OCI-LY7 (cell line): ENCODE measurements around the gene CENPN. TPM values are rescaled to one million over a fixed set of nuclear protein-coding genes. Genes with fewer than 3 reads are reported as not detected.

ENCODE experiments used
- BruUV-seq: library from RNA; stranded (reverse); fragments of 400-500 nt; replicated peaks from 2 replicates; lab custom pipeline; 2021; lab: Mats Ljungman, UMichigan
- CTCF ChIA-PET: fragments of 300-600 bp; sonication (Branson Sonifier 250); formaldehyde crosslinking; loops from one replicate; lab custom pipeline; 2022; ENCODE audit warnings: antibody characterized with exemption; ENCODE audit not compliant: unreplicated experiment; lab: Charles Lee
- POLR2A ChIA-PET: fragments of 300-600 bp; sonication (Branson Sonifier 250); formaldehyde crosslinking; loops from one replicate; lab custom pipeline; 2022; ENCODE audit warnings: antibody characterized with exemption; lab: Charles Lee
- DNase-seq: peaks from one replicate; pipeline ENCODE4 v3.0.0-alpha.2; 2015; ENCODE audit warnings: low spot score
- H2AFZ ChIP-seq: fragments of 200-600 bp; sonication (generic), shearing (Covaris generic); 2 replicates; pipeline ENCODE4 v1.6.1; 2014; ENCODE audit warnings: mild to moderate bottlenecking, antibody characterized with exemption, low read length, moderate library complexity
- H3K27ac ChIP-seq: fragments of 200-600 bp; sonication (generic); 2 replicates; pipeline ENCODE4 v1.5.1; 2014; ENCODE audit warnings: mixed run types, low read depth, mild to moderate bottlenecking, moderate library complexity, low read length, inconsistent platforms; ENCODE audit not compliant: poor library complexity, severe bottlenecking
- H3K36me3 ChIP-seq: fragments of 200-600 bp; sonication (generic); 2 replicates; pipeline ENCODE4 v1.6.1; 2014; ENCODE audit warnings: mild to moderate bottlenecking, antibody characterized with exemption, low read length, moderate library complexity, mixed read lengths; ENCODE audit not compliant: insufficient read depth
- H3K4me1 ChIP-seq: fragments of 200-600 bp; sonication (generic); 2 replicates; pipeline ENCODE4 v1.5.1; 2014; ENCODE audit warnings: mild to moderate bottlenecking, low read length; ENCODE audit not compliant: insufficient read depth, poor library complexity, severe bottlenecking
- H3K4me2 ChIP-seq: fragments of 200-600 bp; sonication (generic); 2 replicates; pipeline ENCODE4 v1.6.1; 2014; ENCODE audit warnings: mild to moderate bottlenecking, low read length
- H3K4me3 ChIP-seq: fragments of 200-600 bp; sonication (generic); 2 replicates; pipeline ENCODE4 v1.5.1; 2014; ENCODE audit warnings: mild to moderate bottlenecking, low read depth, low read length; ENCODE audit not compliant: poor library complexity, severe bottlenecking
- H3K79me2 ChIP-seq: fragments of 200-600 bp; sonication (generic); 2 replicates; pipeline ENCODE4 v1.6.1; 2016; ENCODE audit warnings: low read depth, mild to moderate bottlenecking, low read length, moderate library complexity, mixed read lengths; ENCODE audit not compliant: insufficient read depth
- H3K9me2 ChIP-seq: fragments of 200-600 bp; sonication (generic); 2 replicates; pipeline ENCODE4 v1.6.1; 2016; ENCODE audit warnings: mild to moderate bottlenecking, low read length, mixed read lengths; ENCODE audit not compliant: insufficient read depth
- H3K9me3 ChIP-seq: fragments of 200-600 bp; sonication (generic); 2 replicates; pipeline ENCODE4 v1.6.1; 2014; ENCODE audit warnings: mild to moderate bottlenecking, mixed run types, low read length, mixed read lengths
- H4K20me1 ChIP-seq: fragments of 200-600 bp; sonication (generic); 2 replicates; pipeline ENCODE4 v1.6.1; 2014; ENCODE audit warnings: mild to moderate bottlenecking, antibody characterized with exemption, low read length, moderate library complexity, mixed read lengths; ENCODE audit not compliant: insufficient read depth
- CTCF ChIP-seq: fragments of 200-600 bp; sonication (generic); conservative IDR thresholded peaks from 2 replicates; pipeline ENCODE4 v1.5.1; 2014; ENCODE audit warnings: mild to moderate bottlenecking, antibody characterized with exemption, low read length, moderate library complexity, mixed read lengths
- EZH2phosphoT487 ChIP-seq: fragments of 200-600 bp; sonication (generic); IDR thresholded peaks from 2 replicates; pipeline ENCODE4 v1.6.1; 2018; ENCODE audit warnings: low read depth, borderline replicate concordance, mild to moderate bottlenecking, mixed run types, antibody characterized with exemption, low read length, moderate library complexity, mixed read lengths
- intact Hi-C: fragments of 100-400 bp; cut with micrococcal nuclease; formaldehyde crosslinking; loops from one replicate; pipeline ENCODE4 v1.10.0; 2022; ENCODE audit not compliant: unreplicated experiment
- total RNA-seq, 2 experiments: library from RNA; depleted of rRNA in 1 of 2; stranded (reverse); fragments of >200 nt in 1 of 2; shearing (Covaris generic) in 1 of 2; gene quantifications; 2 replicates each; pipeline ENCODE4 v1.2.3, GENCODE V29; 2014 to 2022

Gene CENPN
- total RNA-seq, 2 experiments from 2014 or later, result 51.8 to 52.4 TPM

- H3K4me3 ChIP-seq, result peak overlapping the region; percentile 5
- H3K27ac ChIP-seq, result no peak overlapping the region
- H3K4me2 ChIP-seq, result peak overlapping the region; percentile 55
- DNase-seq, result no peak
- CTCF ChIA-PET, result no interaction called here
- H4K20me1 ChIP-seq, result peaks cover 12% of the 10 kb centered on the region; the same call in 1 of the 2 replicates
- POLR2A ChIA-PET, result interaction anchor here (0.7 to 1.3 kb wide), 4 partner anchors 9 to 17 kb away, joined by 3 to 6 read pairs (median 6); partner anchors contain the start of genes CENPN and CMC2
- peaks cover 93% of the 10 kb centered on the region for H3K79me2 ChIP-seq
- H2AFZ ChIP-seq, result no peak overlapping the region
- TF ChIP-seq CTCF (no peak), EZH2phosphoT487 (no peak)
- intact Hi-C loops, result no loop called here
- H3K4me1 ChIP-seq, result peaks cover 19% of the 10 kb centered on the region
- no peaks in the 10 kb centered on the region for H3K9me2 ChIP-seq
- no peaks in the 10 kb centered on the region for H3K9me3 ChIP-seq
- peaks cover 34% of the 10 kb centered on the region for H3K36me3 ChIP-seq
- no TSS peak for BruUV-seq
These were observed 8.9 kb upstream of the CENPN start for GRCh38 chr16:80997964-80998620.

GRCh38 chr16:81000873-81001272, 6.1 kb upstream of the CENPN start:
- intact Hi-C loops, result loop anchor here (10.0 kb wide), 1 partner anchor 734 kb away; no protein-coding TSS in a partner anchor
- no peak for DNase-seq
- H2AFZ ChIP-seq, result no peak overlapping the region
- H3K4me1 ChIP-seq, result peaks cover 36% of the 10 kb centered on the region
- no TSS peak for BruUV-seq
- no peak overlapping the region for H3K27ac ChIP-seq
- H4K20me1 ChIP-seq, result peaks cover 34% of the 10 kb centered on the region
- peaks cover 20% of the 10 kb centered on the region for H3K36me3 ChIP-seq
- H3K9me2 ChIP-seq, result no peaks in the 10 kb centered on the region
- TF ChIP-seq EZH2phosphoT487 (no peak), CTCF (no peak)
- POLR2A ChIA-PET, result interaction anchor here (0.6 to 1.6 kb wide), 2 partner anchors 13 to 22 kb away, joined by 3 to 4 read pairs; no protein-coding TSS in a partner anchor
- H3K79me2 ChIP-seq, result peaks cover 99% of the 10 kb centered on the region
- CTCF ChIA-PET, result no interaction called here
- H3K9me3 ChIP-seq, result no peaks in the 10 kb centered on the region
- H3K4me2 ChIP-seq, result no peak overlapping the region
- no peak overlapping the region for H3K4me3 ChIP-seq

- H3K27ac ChIP-seq, result no peak overlapping the region
- H3K4me1 ChIP-seq, result peaks cover 36% of the 10 kb centered on the region
- TF ChIP-seq CTCF, result no peak
- TF ChIP-seq EZH2phosphoT487, result no peak
- ChIA-PET CTCF (no interaction called here), POLR2A (interaction anchor here (0.6 to 1.6 kb wide), 2 partner anchors 13 to 23 kb away, joined by 3 to 4 read pairs; no protein-coding TSS in a partner anchor)
- intact Hi-C loops, result loop anchor here (10.0 kb wide), 1 partner anchor 733 kb away; no protein-coding TSS in a partner anchor
- H3K36me3 ChIP-seq, result peaks cover 20% of the 10 kb centered on the region
- H3K9me3 ChIP-seq, result no peaks in the 10 kb centered on the region
- DNase-seq, result no peak
- H3K79me2 ChIP-seq, result peaks cover 99% of the 10 kb centered on the region
- H3K4me2 ChIP-seq, result no peak overlapping the region
- peaks cover 37% of the 10 kb centered on the region for H4K20me1 ChIP-seq
- no peak overlapping the region for H3K4me3 ChIP-seq
- BruUV-seq, result no TSS peak
- no peaks in the 10 kb centered on the region for H3K9me2 ChIP-seq
- H2AFZ ChIP-seq, result no peak overlapping the region
These were observed 5.7 kb upstream of the CENPN start for GRCh38 chr16:81001330-81001729.
